GM21717 (cell line): ENCODE results near the gene EXOC6B.

Experiments
- ATAC-seq: cut with Tn5 transposase; IDR thresholded peaks from one replicate; pipeline ENCODE4 v1.9.1; 2021; ENCODE audit warnings: mild to moderate bottlenecking, moderate library complexity; ENCODE audit not compliant: unreplicated experiment

The EXOC6B gene

DNA sequence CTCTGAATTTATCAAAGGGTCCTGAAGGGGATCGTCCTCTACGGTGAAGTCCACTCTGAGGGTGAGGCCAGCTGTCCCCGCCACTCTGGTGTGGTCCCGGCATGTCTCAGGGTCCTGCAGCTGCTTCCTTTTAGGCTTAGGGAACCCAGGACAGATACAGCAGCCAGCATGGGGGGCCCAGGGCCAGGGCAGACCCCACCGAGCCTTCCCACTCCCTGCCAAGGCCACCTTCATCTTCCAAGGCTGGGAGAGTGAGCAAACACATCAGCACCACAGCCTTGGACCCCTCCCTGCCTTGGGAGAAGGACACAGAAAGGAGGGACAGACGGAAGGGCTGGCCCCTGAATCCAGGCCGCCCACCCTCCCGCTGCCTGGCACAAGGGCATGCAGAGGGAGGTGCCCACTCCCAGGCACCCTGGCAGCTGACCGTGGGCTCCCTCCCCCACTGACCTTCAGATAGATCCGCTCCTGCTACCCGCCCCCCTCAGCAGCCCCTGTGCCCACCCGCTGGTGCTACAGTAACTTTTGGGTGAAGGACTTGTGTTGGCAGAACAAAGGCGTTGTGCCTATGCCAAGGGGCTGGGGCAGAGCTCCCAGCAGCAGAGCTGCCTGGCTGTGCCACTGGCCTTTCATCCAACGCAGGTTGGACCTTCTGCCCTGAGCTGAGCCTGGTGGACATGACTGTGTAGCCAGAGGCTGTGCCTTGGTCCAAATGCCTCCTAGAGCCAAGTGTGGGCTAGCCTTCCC, 685.8 kb downstream of the EXOC6B start:
- no peak for ATAC-seq

DNA sequence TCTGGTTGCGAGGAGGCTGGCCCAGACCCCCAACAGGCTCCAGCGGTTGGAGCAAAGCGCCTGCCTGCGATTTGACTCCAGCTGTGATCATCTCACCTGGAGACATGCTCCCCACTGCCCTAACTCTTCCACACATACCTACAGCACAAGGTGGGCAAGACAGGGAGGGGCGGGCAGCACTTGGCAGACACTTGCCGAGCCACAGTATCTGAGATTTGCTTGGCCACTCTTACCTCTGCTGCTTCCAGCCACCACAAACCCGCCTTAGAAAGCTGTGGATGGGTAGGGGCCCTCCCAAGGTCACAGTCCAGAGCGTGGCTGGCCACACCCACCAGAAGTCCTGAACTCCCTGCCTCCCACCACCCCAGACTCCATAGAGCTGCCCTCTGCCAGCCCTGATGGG, 686.4 kb downstream of the EXOC6B start:
- ATAC-seq, result no peak

DNA sequence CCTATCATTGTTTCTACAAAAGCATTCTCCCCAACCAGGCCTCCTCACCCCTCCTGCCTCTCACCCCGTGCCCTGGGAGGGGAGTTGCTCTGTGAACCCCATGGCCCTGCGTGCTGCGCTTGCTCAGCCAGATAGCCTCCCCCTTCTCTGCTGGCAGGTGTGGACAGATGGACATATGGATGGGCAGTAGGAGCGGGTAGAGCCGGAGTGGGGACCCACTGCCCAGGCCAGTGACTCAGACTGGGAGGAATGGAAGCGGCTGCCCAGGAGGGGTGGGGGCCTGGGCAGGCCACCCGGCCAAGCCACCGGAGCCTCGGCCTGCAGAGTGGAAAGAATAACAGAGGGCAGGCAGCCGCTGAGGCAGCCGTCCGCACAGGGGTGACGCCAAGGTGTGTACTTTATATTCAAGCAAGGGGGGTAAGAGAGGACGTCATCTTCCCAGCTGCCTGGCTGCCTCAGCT, 686.9 kb downstream of the EXOC6B start:
- no peak for ATAC-seq

DNA sequence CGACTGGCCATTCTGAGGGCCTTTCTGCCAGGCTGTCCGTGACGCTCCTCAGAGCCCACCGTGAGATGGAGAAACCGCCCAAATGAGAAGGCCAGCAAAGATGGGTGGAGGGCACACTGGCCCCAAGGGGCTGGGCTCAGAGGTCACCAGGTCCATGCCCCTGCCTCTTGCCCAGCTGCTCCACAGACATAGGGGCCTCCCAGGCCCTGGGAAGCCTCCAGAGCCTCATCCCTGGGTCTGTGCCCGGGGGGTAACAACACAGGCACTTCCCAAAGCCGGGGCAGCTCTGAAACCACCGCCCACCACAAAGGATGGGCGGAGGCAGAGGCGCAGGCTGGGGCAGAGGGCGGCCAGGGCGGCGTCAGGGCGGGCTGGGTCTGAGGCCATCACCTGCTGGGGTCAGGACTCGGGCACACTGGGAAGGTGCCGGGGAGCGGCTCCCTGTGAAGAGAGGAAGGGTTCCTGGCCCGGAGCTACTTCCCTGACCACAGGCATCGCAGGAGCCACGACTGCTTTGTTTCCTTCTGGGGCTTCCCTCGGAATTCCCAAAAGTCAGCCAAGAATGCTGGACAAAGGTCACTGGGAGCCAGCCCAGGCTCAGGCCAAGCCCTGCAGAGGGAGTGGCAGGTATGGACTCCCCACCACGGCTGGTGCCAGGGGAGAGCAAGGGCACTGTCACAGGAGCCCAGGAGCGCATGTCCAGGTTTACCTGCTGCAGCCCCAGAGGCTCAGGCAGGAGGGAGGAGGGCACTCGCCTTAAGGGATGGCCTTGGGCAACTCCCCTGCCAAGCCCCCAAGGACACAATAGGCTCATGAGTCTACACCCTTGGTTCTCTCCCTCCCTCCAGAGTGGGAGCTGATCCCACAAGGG, 687.6 kb downstream of the EXOC6B start:
- ATAC-seq, result no peak

DNA sequence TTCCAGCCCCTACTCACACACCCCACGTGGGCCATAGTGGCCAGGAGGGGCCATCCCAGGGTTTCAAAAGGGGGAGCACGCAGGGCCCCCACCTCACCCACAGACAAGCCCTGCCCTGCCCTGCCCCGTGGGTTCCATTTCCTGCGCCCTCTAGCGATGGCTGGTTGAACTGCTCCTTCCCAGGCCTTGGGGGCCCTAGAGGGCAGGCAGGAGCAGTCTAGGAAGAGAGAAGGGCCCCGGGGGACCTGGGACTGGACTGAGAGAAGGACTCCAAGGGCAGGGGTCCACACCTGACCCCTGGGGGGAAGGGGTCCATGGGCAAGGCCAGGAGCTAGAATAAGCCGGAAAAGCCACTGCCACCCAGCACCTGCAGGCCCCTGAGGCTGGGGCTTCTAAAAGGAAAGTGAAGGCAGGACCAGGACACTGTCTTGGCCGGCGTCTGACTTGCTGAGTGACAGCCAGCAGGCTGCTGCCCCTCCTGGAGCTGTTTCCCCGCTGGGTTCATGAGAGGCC, 688.3 kb downstream of the EXOC6B start:
- ATAC-seq, result peak; percentile 80

DNA sequence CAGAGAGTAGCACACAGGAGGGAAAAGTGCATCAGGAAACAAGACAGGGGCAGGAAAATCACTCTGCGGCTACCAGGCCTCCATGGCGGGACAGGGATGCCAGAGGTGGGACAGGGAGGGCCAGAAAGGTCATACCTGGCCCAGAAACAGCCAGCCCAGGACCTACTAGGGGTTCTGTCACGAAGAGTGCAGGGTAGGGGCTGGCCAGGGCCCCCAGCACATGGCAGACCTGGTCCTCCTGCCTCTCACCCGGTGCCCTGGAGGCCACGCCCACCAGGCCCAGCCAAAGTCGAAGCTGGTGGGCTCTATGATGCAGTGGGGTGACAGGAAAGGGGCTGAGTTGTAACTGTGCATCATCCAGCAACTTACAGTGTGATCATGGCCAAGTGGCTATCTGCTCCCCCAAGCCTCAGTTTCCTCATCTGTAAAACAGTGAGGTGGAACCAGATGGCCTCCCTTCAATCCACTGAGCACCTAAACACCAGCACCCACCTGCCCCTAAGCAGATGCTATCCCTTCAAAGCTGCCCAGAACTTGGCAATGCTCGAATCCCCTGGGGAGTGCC, 688.8 kb downstream of the EXOC6B start:
- ATAC-seq, result no peak

DNA sequence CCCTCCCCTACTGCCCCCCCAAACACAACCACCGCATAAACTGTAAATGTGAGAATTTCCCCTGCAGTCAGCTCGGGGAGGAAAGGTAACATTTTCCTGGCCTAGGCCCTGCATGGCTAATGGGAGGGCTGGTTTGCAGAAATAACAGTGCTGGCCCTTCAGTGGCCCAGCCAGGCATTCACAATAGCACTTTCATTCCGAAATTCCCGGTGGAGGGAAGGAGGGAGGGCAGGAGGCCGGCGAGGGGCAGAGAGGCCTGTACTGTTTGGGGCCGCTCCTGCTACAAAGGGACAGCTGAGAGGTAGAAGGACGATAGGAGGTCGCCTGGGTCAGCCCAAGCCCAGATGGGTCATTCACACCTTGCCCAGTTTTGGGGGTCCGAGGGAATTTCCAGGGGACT, 689.5 kb downstream of the EXOC6B start:
- ATAC-seq, result no peak

DNA sequence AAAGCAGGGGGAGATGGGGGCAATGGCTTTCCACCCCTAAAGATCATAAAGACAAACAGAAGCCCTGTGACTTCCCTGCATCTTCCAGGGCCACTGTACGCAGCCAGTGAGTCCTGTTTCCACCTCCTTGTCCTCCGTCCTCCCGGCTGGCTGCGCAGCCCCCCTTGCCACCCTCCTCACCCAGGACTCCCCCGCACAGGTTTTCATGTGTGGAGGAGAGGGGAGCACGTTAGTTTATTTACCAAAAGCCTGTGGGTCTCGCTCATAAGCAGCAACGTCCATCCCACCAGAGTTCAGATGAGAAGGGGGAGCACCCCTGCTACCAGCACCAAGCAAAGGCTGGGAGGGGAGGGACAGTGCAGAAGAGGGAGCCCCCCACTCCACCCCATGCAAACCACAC, 689.9 kb downstream of the EXOC6B start:
- ATAC-seq, result no peak

DNA sequence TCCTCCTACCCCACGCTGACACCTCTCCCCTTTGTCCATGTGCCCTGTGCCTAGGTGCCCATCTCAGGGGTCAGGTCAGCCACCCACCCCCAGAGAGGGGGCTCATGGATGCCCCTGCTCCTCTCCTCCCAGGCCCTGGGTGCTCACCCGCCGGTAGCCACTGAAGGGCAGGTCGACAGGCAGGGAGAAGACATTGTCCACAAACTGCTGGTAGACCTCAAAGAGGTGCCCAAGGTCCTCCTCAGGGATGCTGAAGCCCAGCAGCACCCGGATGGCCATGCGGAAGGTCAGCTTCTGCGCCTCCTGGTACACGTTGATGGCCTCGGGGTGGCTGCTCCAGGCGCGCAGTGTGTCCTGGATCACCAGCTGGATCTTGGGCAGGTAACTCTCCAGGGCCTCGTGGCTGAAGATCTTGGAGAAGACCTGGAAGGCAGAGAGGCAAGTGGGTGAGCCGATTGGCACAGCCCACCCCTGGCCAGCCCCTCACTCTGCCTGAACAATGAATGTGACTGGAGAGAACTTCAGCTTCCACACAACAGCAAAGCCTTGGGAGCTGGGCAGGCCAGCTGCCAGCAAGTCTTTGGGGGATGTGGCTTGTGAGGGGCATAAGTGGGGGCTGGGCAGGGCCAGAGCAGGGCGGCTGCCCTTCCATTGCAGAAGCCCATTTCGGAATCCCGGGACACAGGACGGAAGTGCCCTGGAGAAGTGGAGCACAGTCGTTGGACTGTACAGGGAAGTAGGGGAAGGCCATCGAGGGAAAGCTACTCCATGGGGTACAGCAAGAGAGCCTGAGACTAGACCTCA, 690.6 kb downstream of the EXOC6B start:
- ATAC-seq, result no peak

DNA sequence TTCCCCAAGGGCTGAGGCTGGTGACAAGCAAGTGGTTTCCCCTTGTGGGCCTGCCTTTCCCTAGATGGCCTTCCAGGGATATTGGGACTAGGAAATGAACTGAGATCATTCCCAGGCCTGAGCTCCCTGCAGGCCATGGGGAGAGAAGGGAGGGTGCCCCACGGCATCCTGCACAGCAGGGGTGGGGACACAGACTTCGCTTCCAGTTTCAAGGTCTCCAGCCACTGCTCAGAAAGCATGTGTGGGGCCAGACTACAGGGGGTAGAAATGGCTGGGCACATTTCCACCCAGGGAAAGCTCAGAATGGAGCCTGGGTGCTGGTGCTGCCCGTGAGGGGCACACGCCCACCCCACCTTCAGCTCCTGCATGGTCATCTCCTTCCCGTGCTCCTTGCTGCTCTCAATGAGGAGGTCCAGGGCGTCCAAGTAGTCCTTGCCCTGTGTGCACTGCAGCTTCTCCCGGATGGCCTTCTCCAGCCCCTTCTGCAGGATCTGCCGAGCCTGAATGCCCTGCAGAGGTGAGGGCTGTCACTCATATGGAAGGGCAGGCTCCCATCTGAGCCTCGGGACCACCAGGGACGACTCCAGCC, 691.3 kb downstream of the EXOC6B start:
- ATAC-seq, result no peak

DNA sequence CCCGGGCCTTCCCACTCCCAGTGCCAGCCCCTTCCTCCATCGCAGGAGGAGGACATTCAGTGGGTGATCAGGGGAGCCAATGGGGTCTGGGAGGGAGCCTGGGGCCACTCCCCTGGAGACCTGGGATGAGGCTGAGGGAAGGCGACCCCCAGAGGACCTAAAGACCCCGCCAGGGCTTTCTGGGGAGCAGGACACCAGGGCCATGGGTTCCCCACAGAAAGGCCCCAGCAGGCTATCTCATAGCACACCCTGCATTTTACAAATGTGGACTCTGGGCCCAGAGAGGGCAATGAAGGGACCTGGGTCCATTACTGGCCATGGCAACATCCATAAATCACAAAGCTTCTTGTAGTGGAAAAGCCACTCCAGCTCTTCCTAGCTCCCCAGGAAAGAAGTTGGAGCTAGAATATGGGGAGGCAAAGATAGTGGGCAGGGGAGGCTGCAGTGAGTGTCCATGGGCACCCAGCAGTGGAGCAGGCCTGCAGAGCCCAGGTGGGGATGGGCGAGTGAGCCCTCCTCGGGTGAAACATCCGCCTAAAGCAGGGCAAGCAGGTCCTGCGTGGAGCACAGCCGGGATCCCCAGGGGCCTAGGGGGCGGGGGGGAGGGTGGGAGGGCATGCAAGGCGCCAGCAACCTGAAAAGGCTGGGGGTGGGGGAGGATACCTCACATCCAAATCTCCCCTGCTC, 692.0 kb downstream of the EXOC6B start:
- no peak for ATAC-seq

DNA sequence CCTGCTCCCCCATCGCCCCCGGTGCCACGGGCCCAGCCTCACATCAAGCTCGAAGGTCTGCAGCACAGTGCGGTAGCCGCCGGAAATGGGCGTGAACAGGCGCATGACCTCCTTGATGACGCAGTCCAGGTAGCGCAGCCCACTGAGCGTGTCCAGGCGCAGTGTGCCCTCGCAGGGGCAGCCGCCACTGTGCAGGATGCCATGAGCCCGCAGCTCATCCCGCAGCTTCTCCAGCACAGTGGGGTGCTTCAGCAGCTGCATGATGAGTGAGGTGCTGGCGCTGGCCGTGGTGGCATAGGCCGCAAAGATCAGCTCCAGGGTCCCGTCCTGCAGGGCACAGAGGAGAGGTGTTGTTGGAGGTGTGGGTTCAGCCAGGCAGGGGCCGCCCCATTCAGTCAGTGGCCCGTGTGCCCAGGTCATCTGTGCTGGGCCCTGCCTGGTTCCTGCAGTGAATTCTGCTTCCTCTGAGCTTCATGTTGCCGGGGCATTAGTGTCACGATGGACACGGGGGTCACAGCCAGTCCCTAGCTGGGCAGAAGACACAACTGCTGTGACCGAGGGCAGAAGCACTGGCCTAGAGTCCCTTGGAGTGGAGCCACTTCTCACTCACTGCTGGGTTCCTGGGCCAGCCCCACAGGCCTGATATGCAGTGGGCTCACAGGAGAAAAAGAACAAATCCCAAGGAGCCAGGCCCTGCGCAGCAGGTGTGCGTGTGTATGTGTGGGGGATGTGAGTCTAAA, 692.7 kb downstream of the EXOC6B start:
- no peak for ATAC-seq

DNA sequence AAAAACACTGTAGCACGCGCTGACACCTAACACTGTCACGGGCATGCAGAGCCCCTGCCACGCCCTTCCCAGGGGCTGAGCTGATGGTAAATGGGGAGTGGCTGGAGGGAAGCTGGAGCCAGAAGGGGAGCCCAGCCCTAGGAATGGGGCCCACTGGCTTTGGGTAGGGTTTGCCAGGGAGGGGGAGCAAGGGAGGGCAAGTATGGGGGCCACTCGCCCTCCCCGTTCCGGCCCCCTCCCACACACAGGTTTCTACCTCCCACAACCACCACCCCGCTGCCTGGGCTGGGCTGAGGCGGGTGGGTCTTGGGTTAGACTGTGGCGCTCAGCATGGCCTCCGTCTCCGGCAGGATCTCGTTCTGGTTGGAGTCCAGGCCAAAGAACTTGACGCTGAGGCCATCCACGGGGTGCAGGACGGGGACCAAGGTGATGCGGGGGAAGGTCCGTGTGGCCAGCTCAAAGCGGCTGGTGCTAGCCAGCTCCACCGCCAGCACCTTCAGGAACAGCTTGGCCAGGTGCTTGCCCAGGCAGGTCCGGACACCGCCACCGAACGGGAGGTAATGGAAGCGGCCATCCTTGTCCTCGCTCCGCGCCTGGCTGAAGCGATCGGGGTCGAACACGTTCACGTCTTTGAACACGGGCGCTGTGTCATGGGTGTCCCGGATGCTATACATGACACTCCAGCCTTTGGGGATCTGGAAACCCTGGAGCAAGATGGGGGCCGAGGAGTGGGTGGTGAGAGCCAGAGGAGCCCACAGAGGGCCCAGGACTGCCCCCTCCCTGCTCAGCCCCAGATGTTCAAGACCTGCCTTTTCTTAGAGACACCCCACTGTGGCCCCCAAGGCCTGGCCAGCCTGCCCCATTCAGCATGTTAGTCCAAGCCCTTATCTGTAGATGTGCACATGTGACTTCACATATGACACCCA, 693.7 kb downstream of the EXOC6B start:
- no peak for ATAC-seq

DNA sequence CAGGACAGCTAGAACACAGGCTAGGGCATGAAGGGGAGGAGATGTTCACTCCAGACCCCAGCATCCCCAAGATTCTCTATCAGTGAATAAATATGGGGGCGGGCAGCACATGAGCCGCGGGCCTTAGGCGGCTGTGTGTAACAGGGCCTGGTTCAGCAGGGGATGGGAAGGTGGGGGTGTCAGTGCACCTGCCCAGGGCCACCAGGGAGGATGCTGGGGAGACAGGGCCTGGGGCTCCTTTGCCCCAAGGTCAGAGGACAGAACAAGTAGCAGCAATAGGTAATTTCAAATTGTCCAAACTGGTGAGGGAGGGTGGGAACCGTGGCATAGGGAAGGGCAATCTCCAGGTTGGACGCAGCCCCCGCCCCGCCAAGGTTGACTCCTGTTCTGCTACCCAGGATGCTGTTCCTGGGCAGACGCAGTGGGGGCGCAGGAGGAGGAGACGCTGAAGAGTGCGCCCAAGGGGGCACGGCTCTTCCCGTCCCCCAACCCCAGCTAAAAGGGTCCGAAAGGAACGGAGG, 694.4 kb downstream of the EXOC6B start:
- ATAC-seq, result no peak

DNA sequence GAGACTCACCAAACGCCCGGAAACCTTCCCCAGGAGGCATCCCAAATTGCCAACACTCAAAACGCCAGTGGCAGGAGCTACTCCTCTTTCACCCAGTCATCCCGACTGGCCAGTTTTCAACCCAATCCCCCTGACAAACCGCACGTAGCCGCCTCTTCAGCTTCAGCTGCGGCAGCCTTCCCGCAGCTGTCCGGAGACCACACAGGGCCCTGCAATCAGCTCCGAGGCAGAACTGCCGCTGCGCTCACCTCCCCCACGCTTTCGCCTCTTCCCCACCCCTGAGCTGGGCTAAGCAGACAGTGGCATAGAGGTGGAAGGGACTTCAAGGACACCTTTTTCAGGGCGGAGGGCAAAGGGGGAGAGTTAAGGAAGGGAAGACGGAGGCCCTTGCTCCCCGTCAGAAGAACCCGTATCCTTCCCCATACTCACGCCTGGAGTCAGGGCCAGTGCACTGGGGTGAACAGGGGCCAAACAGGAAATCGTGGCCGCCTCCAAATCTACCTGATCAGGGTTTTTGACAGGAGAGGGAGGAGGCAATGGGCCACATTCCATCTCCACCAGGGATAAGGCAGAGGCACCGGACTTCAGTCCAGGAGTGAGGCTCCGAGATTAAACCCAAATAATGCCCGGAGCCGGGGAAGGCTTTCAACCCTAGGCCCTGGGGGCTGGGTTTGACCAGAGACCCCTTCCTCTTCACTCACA, 695.0 kb downstream of the EXOC6B start:
- no peak for ATAC-seq

DNA sequence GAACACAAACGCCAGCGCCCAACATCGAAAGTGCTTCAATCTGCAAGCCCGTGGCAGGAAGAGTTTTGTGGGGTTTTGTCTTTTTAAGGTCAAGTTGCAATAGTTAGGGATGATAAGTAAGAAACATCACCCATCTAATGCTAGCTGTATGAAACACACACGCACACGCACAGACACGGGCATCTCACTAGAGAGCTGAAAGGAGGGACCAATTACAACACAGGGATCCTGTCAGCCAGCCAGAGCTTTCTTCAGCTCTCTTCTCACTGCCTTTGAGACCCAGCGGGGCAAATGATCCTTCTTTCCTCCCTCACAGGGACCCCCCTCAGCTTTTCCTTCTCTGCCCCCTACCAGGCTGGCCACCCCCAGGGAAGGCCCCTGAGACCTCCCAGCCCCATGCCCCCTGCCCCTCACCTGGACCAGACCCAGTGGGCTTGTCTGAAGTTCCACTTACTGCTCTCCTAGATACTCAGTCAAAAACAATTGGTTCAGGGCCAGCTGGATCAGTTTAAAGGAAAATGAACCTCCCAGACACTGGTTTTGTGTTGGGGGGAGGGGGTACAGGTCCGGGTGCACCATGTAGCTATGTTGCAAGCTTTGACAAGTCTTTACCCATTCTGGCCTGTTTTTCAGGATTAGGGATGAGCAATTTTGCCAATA, 696.0 kb downstream of the EXOC6B start:
- ATAC-seq, result no peak

DNA sequence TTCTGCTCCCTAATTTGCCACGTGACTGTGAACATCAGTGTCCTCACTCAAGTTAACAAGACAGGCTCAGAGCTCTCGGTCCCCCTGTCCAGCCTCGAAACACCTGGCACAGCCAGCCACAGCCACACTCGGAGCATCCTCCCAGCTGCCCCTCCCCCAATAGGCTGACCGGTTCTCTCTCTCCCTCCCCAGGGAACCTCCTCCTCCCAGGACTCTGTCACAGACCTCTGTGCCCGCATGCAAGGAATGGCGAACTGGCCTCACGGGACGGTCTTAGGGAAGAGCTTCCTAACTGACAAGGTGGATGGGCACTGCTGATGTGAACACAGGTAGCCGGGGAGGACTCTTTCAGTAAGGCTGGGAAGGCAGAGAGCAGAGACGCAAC, 697.0 kb downstream of the EXOC6B start:
- ATAC-seq, result no peak
